GM23338 (cell line): ENCODE results near the gene SLC16A11. TPM values are rescaled to one million over a fixed set of nuclear protein-coding genes. Genes with fewer than 3 reads are reported as not detected.

Experiments
- ATAC-seq: fragments of 200-7000 bp; cut with Tn5 transposase; 3 replicates; pipeline ENCODE4 v1.9.1; 2020
- DNase-seq: peaks from one replicate; pipeline ENCODE4 v3.0.0-alpha.2; 2015; ENCODE audit warnings: low spot score
- H2AFZ ChIP-seq: fragments of 200-600 bp; sonication (generic); 2 replicates; pipeline ENCODE4 v1.8.0; 2016; ENCODE audit warnings: antibody characterized with exemption, mild to moderate bottlenecking, moderate library complexity
- H3F3A ChIP-seq: fragments of 200-600 bp; sonication (generic); replicated peaks from 2 replicates; pipeline ENCODE4 v1.8.0; 2017; ENCODE audit warnings: antibody characterized with exemption, mixed run types, low read depth
- H3K27ac ChIP-seq: fragments of 200-600 bp; sonication (generic); 2 replicates; pipeline ENCODE4 v1.6.1; 2016; ENCODE audit warnings: low read depth
- H3K27me3 ChIP-seq: fragments of 200-600 bp; sonication (generic); 2 replicates; pipeline ENCODE4 v1.8.0; 2016; ENCODE audit warnings: mild to moderate bottlenecking, mixed run types, moderate library complexity; ENCODE audit not compliant: insufficient read depth
- H3K36me3 ChIP-seq: fragments of 200-600 bp; sonication (generic); 2 replicates; pipeline ENCODE4 v1.8.0; 2016; ENCODE audit warnings: mild to moderate bottlenecking; ENCODE audit not compliant: insufficient read depth
- H3K4me1 ChIP-seq: fragments of 200-600 bp; sonication (generic); 2 replicates; pipeline ENCODE4 v1.8.0; 2016; ENCODE audit warnings: mild to moderate bottlenecking, moderate library complexity; ENCODE audit not compliant: insufficient read depth
- H3K4me2 ChIP-seq: fragments of 200-600 bp; sonication (generic); 2 replicates; pipeline ENCODE4 v1.7.1; 2017; ENCODE audit warnings: mixed run types
- H3K4me3 ChIP-seq: fragments of 200-600 bp; sonication (generic); 2 replicates; pipeline ENCODE4 v1.6.1; 2016; ENCODE audit warnings: mixed run types
- H3K79me2 ChIP-seq: fragments of 200-600 bp; sonication (generic); replicated peaks from 2 replicates; pipeline ENCODE4 v1.8.0; 2017; ENCODE audit warnings: mild to moderate bottlenecking; ENCODE audit not compliant: insufficient read depth
- H3K9me2 ChIP-seq: fragments of 200-600 bp; sonication (generic); 2 replicates; pipeline ENCODE4 v1.8.0; 2017; ENCODE audit not compliant: insufficient read depth
- H4K20me1 ChIP-seq: fragments of 200-600 bp; sonication (generic); replicated peaks from 2 replicates; pipeline ENCODE4 v1.8.0; 2017; ENCODE audit warnings: mild to moderate bottlenecking; ENCODE audit not compliant: insufficient read depth
- H3K27ac Mint-ChIP-seq: 2 replicates; pipeline ENCODE4 v1.8.0; 2020; ENCODE audit warnings: inconsistent platforms, mild to moderate bottlenecking, moderate library complexity, mixed read lengths
- H3K27me3 Mint-ChIP-seq: 3 replicates; pipeline ENCODE4 v1.8.0; 2022; ENCODE audit warnings: low read depth, mild to moderate bottlenecking, moderate library complexity, mixed read lengths, inconsistent platforms; ENCODE audit not compliant: insufficient read depth, poor library complexity
- H3K36me3 Mint-ChIP-seq: 3 replicates; pipeline ENCODE4 v1.8.0; 2021; ENCODE audit warnings: low read depth, mild to moderate bottlenecking, inconsistent platforms, moderate library complexity, mixed read lengths
- H3K4me1 Mint-ChIP-seq: 3 replicates; pipeline ENCODE4 v1.8.0; 2020; ENCODE audit warnings: mild to moderate bottlenecking, inconsistent platforms, mixed read lengths
- H3K4me3 Mint-ChIP-seq: 3 replicates; pipeline ENCODE4 v1.8.0; 2021; ENCODE audit warnings: moderate library complexity, mild to moderate bottlenecking, inconsistent platforms, mixed read lengths
- H3K9me3 Mint-ChIP-seq: 3 replicates; pipeline ENCODE4 v1.8.0; 2020; ENCODE audit warnings: moderate library complexity, mild to moderate bottlenecking, inconsistent platforms, mixed read lengths
- CREB1 ChIP-seq: fragments of 250-450 bp; sonication (Bioruptor Pico); IDR thresholded peaks from 2 replicates; pipeline ENCODE4 v1.5.0; 2020; ENCODE audit warnings: low read depth, mild to moderate bottlenecking, moderate library complexity
- EZH2phosphoT487 ChIP-seq: fragments of 200-600 bp; sonication (generic); IDR thresholded peaks from one replicate; pipeline ENCODE4 v1.8.1; 2018; ENCODE audit warnings: antibody characterized with exemption; ENCODE audit not compliant: unreplicated experiment
- JUNB ChIP-seq: IDR thresholded peaks from one replicate; pipeline ENCODE4 v1.6.1; 2016; ENCODE audit warnings: antibody characterized with exemption; ENCODE audit not compliant: unreplicated experiment
- REST ChIP-seq: IDR thresholded peaks from one replicate; pipeline ENCODE4 v1.6.1; 2018; ENCODE audit warnings: antibody characterized with exemption; ENCODE audit not compliant: unreplicated experiment
- ZNF114 ChIP-seq: fragments of 250-450 bp; sonication (Bioruptor Pico); IDR thresholded peaks from 2 replicates; pipeline ENCODE4 v1.5.0; 2020; ENCODE audit warnings: mild to moderate bottlenecking, moderate library complexity
- ZNF331 ChIP-seq: fragments of 250-450 bp; sonication (Bioruptor Pico); IDR thresholded peaks from 2 replicates; pipeline ENCODE4 v1.5.0; 2020; ENCODE audit warnings: low read depth, mild to moderate bottlenecking, moderate library complexity
- ZNF462 ChIP-seq: fragments of 250-450 bp; sonication (Bioruptor Pico); IDR thresholded peaks from 2 replicates; pipeline ENCODE4 v1.5.0; 2020; ENCODE audit warnings: mild to moderate bottlenecking, moderate library complexity
- polyA plus RNA-seq: library from polyadenylated mRNA; unstranded; fragments of >200 nt; fragmentation: Nextera tagmentation; extraction: Ambion mirVana; gene quantifications from 2 replicates; pipeline ENCODE4 v1.2.1, GENCODE V29; 2016
- total RNA-seq: library from RNA; depleted of rRNA; stranded (reverse); fragments of >200 nt; shearing (Covaris generic); gene quantifications from 2 replicates; pipeline ENCODE4 v1.2.3, GENCODE V29; 2014

SLC16A11 gene
- total and polyA plus RNA-seq, 2 experiments from 2014 or later: 0.42 to 0.68 TPM

DNA sequence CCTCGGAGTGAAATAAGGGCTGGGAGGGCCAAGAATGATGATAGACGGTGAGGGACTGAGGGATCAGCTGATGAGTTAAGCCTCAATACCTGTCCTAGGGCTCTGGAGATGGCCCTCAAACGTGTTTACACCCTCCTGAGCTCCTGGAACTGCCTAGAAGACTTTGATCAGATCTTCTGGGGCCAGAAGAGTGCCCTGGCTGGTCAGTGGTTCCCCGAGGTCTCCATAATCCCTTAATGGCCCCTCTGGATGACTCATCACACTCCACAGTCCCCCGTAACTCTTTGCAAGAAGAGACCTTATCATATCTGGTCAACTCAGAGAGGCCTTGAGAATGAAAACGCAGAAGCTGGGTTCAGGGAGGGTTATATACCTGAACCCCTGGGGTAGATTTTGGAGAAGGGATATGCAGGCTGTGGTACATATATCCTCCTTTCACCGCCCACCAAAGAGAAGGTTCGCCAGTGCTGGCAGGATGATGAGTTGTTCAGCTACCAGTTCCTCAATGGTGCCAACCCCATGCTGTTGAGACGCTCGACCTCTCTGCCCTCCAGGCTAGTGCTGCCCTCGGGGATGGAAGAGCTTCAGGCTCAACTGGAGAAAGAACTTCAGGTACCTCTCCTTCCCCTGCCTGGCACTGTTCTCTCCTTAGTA lies 44.9 kb downstream of the SLC16A11 start:
- ATAC-seq: no peak
- no peaks in the 10 kb centered on the region for H3K9me3 Mint-ChIP-seq
- Histone ChIP-seq H3K4me3 (no peak overlapping the region), H2AFZ (no peak overlapping the region), H3K27me3 (peaks cover 44% of the 10 kb centered on the region), H3K79me2 (no peaks in the 10 kb centered on the region), H3K4me2 (no peak overlapping the region), H3K9me2 (no peaks in the 10 kb centered on the region), H3K36me3 (no peaks in the 10 kb centered on the region), H3F3A (no peaks in the 10 kb centered on the region), H4K20me1 (peaks cover 9% of the 10 kb centered on the region; the same call in 1 of the 2 replicates), H3K4me1 (no peaks in the 10 kb centered on the region; the same call in 1 of the 2 replicates), H3K27ac (no peak overlapping the region)
- TF ChIP-seq EZH2phosphoT487 (no peak), JUNB (no peak), ZNF462 (no peak), ZNF114 (no peak), ZNF331 (CRISPR knock-in tag) (no peak), REST (no peak), CREB1 (CRISPR knock-in tag) (no peak)
- no peak for DNase-seq
- H3K36me3 Mint-ChIP-seq: peaks cover 16% of the 10 kb centered on the region
- H3K27ac Mint-ChIP-seq: no peak overlapping the region
- no peak overlapping the region for H3K4me3 Mint-ChIP-seq
- peaks cover 4% of the 10 kb centered on the region for H3K4me1 Mint-ChIP-seq
- H3K27me3 Mint-ChIP-seq: peaks cover 29% of the 10 kb centered on the region
